OCI-M1 (cell line): ENCODE results near the gene NPHS1.
"Not testable (repeated sequence)": the region's sequence is repeated elsewhere in the genome, so short reads cannot be mapped to it uniquely, and the experiment has no call there.

Experiments
- DNase-seq: peaks from one replicate; lab custom pipeline; 2025; lab: John Stamatoyannopoulos, UW

Gene NPHS1

GRCh38 chr19:35848919-35849505 is 3.3 kb downstream of the NPHS1 start:
- no peak for DNase-seq

- no peak for DNase-seq
Observed at GRCh38 chr19:35848486-35848885, 3.8 kb downstream of the NPHS1 start.

- DNase-seq, result no peak
Observed at GRCh38 chr19:35847911-35848310, 4.4 kb downstream of the NPHS1 start.

GRCh38 chr19:35846038-35846668 is 6.2 kb downstream of the NPHS1 start:
- DNase-seq, result no peak

- DNase-seq, result no peak
Observed at GRCh38 chr19:35845215-35846037, 6.9 kb downstream of the NPHS1 start.

GRCh38 chr19:35844482-35845214 is 7.7 kb downstream of the NPHS1 start:
- DNase-seq, result no peak

- DNase-seq, result no peak
Observed at GRCh38 chr19:35843676-35844481, 8.4 kb downstream of the NPHS1 start.

- DNase-seq, result no peak
Observed at GRCh38 chr19:35842666-35843272, 9.5 kb downstream of the NPHS1 start.

- DNase-seq, result no peak
Observed at GRCh38 chr19:35841961-35842595, 10.2 kb downstream of the NPHS1 start.

GRCh38 chr19:35836096-35836495 is 16.2 kb downstream of the NPHS1 start:
- not testable (repeated sequence) for DNase-seq

- no peak for DNase-seq
Observed at GRCh38 chr19:35833972-35834371, 18.3 kb downstream of the NPHS1 start.

GRCh38 chr19:35832054-35832453 is 20.2 kb downstream of the NPHS1 start:
- DNase-seq, result no peak

- no peak for DNase-seq
Observed at GRCh38 chr19:35830986-35831385, 21.3 kb downstream of the NPHS1 start.

GRCh38 chr19:35828692-35829301 is 23.5 kb downstream of the NPHS1 start:
- peak; percentile 71 for DNase-seq

- no peak for DNase-seq
Observed at GRCh38 chr19:35824150-35824549, 28.2 kb downstream of the NPHS1 start.

GRCh38 chr19:35822579-35822978 is 29.7 kb downstream of the NPHS1 start:
- peak; percentile 63 for DNase-seq

- DNase-seq, result no peak
Observed at GRCh38 chr19:35818445-35818844, 33.9 kb downstream of the NPHS1 start.

- DNase-seq, result no peak
Observed at GRCh38 chr19:35816846-35817245, 35.5 kb downstream of the NPHS1 start.

- no peak for DNase-seq
Observed at GRCh38 chr19:35816262-35816661, 36.0 kb downstream of the NPHS1 start.
